Epidermal melanocyte (primary cell): Measurements from ENCODE around the gene BRINP2.
"Not testable (repeated sequence)": the region's sequence is repeated elsewhere in the genome, so short reads cannot be mapped to it uniquely, and the experiment has no call there.

Experiments
- DNase-seq: peaks from one replicate; pipeline ENCODE4 v3.0.0; 2011; ENCODE audit warnings: low spot score; ENCODE audit not compliant: insufficient read length

Gene BRINP2

DNA sequence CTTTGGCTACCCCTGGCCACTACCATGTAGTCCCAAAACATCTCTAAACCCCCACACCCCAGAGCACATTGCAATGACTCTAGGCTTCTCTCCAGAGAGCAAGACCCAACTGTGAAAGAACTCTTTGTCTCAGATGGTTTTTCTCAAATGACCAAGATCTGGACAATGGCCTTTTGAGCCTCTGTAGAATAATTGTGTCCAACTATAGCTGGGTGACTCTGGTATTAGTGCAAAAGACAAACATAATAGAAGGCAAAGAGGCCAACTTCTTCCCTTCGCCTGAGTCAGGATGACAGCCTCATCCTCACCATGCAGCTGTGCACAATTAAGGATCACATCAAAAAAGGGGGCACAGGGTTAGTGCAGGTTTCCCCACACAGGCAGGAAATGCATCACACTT is 139.6 kb downstream of the BRINP2 start:
- no peak for DNase-seq

DNA sequence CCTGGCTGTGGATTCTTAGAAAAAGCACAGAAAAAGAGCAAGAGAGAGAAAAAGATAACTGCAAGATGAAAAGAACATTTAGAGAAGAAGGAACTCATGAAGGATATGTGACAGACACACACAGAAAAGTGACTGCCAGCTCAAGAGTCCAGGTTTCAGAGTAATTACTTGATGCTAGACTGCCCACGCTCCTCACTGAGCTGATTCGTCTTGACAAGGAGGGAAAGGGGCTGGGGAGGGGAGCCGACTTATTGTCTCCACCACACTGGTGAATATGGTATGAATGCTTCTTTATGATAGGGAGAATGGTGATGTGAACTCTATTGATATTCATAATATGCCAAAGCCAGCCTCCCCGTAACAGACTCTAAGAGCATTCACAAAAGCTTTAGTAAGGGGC is 140.4 kb downstream of the BRINP2 start:
- DNase-seq, result no peak

DNA sequence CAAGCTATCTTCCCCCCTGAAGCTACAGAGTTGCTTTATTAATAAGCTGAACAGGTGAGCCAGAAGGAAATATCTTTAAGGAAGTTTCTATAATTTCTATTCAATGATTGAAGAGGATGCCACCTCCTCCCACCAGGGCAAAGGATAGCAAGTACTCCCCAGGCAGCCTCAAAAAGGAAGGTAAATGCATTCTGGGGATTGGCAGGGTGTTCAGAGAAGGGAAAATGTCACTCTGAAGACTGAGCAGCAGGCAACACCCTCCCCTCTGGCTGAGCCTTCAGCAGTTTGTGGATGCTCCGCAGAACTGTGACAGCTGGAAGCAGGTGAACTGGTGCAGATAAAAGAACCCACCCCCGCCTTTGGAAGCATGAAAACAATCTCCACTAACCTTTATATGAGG is 140.8 kb downstream of the BRINP2 start:
- no peak for DNase-seq

DNA sequence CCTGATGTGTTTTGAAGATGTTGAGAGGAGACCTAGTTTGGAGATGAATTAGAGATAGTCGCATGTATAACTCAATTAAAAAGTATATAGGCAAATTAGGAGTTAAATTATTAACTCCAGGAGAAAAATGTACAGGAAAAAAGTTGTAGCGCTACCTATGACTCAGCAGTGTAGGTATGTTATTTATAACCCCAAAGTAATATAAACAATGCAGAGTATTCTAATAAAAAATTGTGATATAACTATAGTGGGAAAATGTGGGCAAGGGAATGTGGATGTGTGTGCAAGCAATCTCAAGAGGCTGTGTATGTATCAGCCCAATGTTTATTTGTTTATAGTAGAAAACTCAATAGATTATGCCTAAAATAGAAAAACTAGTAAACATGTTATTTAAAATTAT is 144.5 kb downstream of the BRINP2 start:
- no peak for DNase-seq

DNA sequence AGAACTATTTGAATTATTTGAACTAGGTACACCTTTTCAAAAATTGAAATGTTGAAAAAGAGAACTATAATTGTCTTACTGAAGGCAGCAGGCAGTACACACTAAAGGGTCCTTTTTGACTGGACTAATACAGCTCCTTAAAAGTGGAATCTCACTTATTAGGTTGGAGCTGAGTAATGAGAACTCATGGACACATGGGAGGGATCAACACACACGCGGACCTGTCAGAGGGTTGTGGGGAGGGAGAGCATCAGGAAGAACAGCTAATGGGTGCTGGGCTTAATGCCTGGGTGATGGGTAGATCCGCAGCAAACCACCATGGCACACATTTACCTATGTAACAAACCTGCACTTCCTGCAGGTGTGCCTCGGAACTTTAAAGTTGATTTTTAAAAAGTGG is 145.0 kb downstream of the BRINP2 start:
- no peak for DNase-seq

DNA sequence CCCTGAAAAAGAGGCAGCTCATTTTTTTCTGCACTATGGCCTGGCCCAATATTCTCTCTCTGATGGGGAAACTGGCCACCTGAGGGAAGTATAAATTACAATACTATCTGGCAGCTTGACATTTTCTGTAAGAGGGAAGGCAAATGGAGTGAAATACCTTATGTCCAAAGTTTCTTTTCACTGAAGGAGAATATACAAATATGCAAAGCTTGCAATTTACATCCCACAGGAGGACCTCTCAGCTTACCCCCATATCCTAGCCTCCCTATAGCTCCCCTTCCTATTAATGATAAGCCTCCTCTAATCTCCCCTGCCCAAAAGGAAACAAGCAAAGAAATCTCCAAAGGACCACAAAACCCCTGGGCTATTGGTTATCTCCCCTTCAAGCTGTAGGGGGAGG is 150.7 kb downstream of the BRINP2 start:
- not testable (repeated sequence) for DNase-seq

DNA sequence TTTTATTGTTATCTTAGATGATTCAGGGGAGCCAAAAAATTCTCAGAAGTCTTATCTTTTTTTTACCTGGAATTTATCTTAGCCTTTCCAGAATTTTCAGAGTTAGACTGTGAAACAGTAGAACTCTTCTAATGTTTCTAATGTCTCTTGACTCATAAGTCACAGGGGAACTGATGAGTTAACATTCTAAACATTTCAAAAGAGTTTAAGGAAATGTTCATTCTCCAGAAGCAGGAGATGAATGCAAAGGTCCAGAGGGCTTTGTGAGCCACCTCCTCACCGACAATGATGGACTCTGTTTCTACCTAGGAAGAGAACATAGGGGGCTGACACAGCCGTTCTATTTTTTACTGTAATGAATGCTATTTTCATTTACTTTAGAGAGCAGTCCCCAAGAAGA is 157.5 kb downstream of the BRINP2 start:
- DNase-seq, result no peak

DNA sequence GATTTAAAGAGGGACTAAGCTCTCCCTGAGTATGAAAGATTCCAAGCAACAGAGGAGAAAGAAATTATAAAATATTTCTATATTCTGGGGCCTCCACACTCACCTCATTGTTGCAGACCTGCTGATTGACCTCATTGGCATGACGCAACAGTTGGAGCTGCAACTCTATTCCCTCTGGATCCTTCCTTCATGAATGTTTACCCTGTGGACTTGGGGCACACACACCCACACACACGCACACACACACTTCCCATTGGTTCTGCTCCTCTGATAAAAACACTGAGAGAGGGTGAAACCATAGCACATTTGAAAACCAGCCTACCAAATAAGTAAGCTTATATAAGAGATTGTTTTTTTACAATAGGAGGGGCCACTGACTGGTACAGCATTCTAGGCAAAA is 159.1 kb downstream of the BRINP2 start:
- no peak for DNase-seq
